ENCODE data around the gene PLTP.

PLTP gene

GRCh38 chr20:45848969-45849582 lies 62.9 kb downstream of the PLTP start:
- Histone ChIP-seq H3K27me3 (ENCODE audit: control insufficient read depth, insufficient read depth, low read length) (no peaks in the 10 kb centered on the region), H3K4me3 (ENCODE audit: low read length) (no peak overlapping the region), H3K4me1 (ENCODE audit: control insufficient read depth, insufficient read depth, low read length) (no peaks in the 10 kb centered on the region), H3K27ac (ENCODE audit: low read depth, low read length) (no peak overlapping the region), H3K9ac (ENCODE audit: low read length) (no peak overlapping the region), H3K36me3 (ENCODE audit: control insufficient read depth, insufficient read depth, low read length) (peaks cover 17% of the 10 kb centered on the region)

Measured in rectal smooth muscle tissue (tissue), 1 donor.